Stimulated activated CD8-positive, alpha-beta memory T cell treated with anti-CD3 and anti-CD28 coated beads, Interleukin-7, amount 100 ng/mL, for 4 hours (primary cell): ENCODE data around the gene PSMA8.
"Not testable (repeated sequence)": the region's sequence is repeated elsewhere in the genome, so short reads cannot be mapped to it uniquely, and the experiment has no call there.

Source experiments
- DNase-seq, 2 donors: peaks; one replicate each; pipeline ENCODE4 v3.0.0-alpha.2; 2020; ENCODE audit warnings: low read depth in 2 of 2

The PSMA8 gene

GRCh38 chr18:26233208-26233607, 99.5 kb downstream of the PSMA8 start:
- no peak for DNase-seq

- DNase-seq = not testable (repeated sequence)
Measured at GRCh38 chr18:26237363-26237762, 103.7 kb downstream of the PSMA8 start.

- DNase-seq = not testable (repeated sequence)
Measured at GRCh38 chr18:26238718-26239117, 105.0 kb downstream of the PSMA8 start.

GRCh38 chr18:26242392-26242791, 108.7 kb downstream of the PSMA8 start:
- not testable (repeated sequence) for DNase-seq
